ENCODE measurements around the gene SYT3. TPM values are rescaled to one million over a fixed set of nuclear protein-coding genes. Genes with fewer than 3 reads are reported as not detected.
A peak's percentile ranks its signal among the peaks of the same experiment; 100 is the strongest.

SYT3 gene
- total and polyA plus RNA-seq, 2 of the 8 experiments (the other 6 are each of a cell fraction or from before 2014, with no cell fraction given): 6.7 to 17.3 TPM

DNA sequence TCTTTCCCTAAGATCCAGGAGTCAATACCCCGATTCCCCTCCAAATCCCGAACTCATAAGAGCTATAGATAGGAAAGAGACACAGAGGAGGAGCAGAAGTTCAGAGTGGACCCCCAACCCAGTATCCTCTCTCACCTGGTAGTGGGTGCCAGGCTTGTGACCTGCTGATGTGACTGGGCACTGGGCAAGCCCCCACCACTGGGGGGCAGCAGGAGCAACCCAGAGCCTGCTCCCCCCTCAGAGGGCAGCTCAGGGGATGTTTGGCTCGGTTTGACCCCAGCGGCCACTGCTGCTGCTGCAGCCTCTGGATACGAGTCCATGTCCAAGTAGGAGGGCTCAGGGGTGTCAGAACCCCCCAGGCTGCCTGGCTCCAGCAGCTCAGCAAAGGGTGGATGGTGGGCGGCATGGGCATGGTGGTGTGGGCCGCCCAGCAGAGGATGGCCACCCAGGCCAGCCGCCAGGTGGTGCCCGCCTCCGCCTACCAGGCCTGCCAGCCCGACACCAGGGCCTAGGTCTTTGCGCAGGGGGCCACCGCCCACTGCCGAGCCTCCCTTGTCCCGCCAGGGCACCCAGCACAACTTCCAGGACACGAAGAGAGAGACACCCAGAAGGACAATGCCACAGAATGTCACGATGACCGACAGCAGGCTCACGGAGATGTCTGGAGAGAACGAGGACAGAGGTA, 7.4 kb downstream of the SYT3 start:
- Histone ChIP-seq H3K36me3 (ENCODE audit: control insufficient read depth in 2 of 4, insufficient read depth in 4 of 4, low read length in 3 of 4) (no peaks in the 10 kb centered on the region; a peak in 1 of 8 replicates), H3K4me1 (replicated peaks in 1 of 4; ENCODE audit: control insufficient read depth in 3 of 4, insufficient read depth in 4 of 4, low read length in 3 of 4) (0 out of 7 replicates have a peak, but pooled peaks cover 0 to 4% (median 0%) of the 10 kb centered on the region in 4 experiments), H2AK5ac (ENCODE audit: low read depth, low read length) (no peak overlapping the region), H3K23ac (ENCODE audit: insufficient read length) (no peak overlapping the region), H2BK5ac (ENCODE audit: low read depth, low read length) (no peak overlapping the region), H3K4me2 (ENCODE audit: insufficient read depth in 1 of 2, low read depth in 2 of 2, low read length in 2 of 2) (no peak overlapping the region), H3K14ac (ENCODE audit: insufficient read length) (no peak overlapping the region), H2BK120ac (replicated peaks; ENCODE audit: low read depth, low read length) (no peak overlapping the region), H3K79me1 (ENCODE audit: low read depth, low read length) (no peaks in the 10 kb centered on the region), H4K20me1 (replicated peaks in 1 of 2; ENCODE audit: control insufficient read depth in 1 of 2, insufficient read depth in 2 of 2, low read length in 2 of 2) (peaks cover 0 to 2% of the 10 kb centered on the region in 2 experiments), H4K91ac (replicated peaks; ENCODE audit: insufficient read length, low read length) (no peak overlapping the region), H3K56ac (replicated peaks; ENCODE audit: insufficient read length, low read depth, low read length) (no peak overlapping the region), H2BK15ac (ENCODE audit: low read length) (no peak overlapping the region), H3K9me3 (ENCODE audit: insufficient read depth in 2 of 2, low read depth in 1 of 2, low read length in 1 of 2) (peaks cover 18 to 20% of the 10 kb centered on the region in 2 experiments), H3K27me3 (replicated peaks in 1 of 4; ENCODE audit: control insufficient read depth in 3 of 4, extremely low read depth in 1 of 4, insufficient read depth in 3 of 4, low read length in 3 of 4) (no peaks in the 10 kb centered on the region), H2BK20ac (ENCODE audit: low read length) (no peak overlapping the region), H4K8ac (ENCODE audit: extremely low read depth, insufficient read depth, low read length) (no peak overlapping the region), H3K4me3 (ENCODE audit: extremely low read depth in 1 of 4, insufficient read depth in 2 of 4, low read depth in 3 of 4, low read length in 4 of 4) (no peak overlapping the region), H3K18ac (ENCODE audit: extremely low read depth, low read length) (no peak overlapping the region), H3K4ac (replicated peaks; ENCODE audit: insufficient read length, low read depth, low read length) (no peak overlapping the region), H2BK12ac (ENCODE audit: low read depth, low read length) (no peak overlapping the region), H3K23me2 (ENCODE audit: low read depth, low read length) (no peaks in the 10 kb centered on the region), H4K5ac (ENCODE audit: insufficient read length, low read depth, low read length) (no peak overlapping the region), H3K9ac (replicated peaks in 1 of 4; ENCODE audit: extremely low read depth in 1 of 4, low read depth in 3 of 4, low read length in 3 of 4) (no peak overlapping the region), H3K79me2 (ENCODE audit: control insufficient read depth in 1 of 2, insufficient read depth in 2 of 2, low read length in 2 of 2) (no peaks in the 10 kb centered on the region), H2AFZ (ENCODE audit: low read length) (no peak overlapping the region), H3K27ac (ENCODE audit: low read depth, low read length) (no peak overlapping the region)
- TF ChIP-seq CTCF (IDR thresholded peaks at IDR 0.05; ENCODE audit: control extremely low read depth in 1 of 3, insufficient read depth in 1 of 3, low read depth in 1 of 3, low read length in 3 of 3) (peak; percentile 33 to 64 (median 38)), RAD21 (IDR thresholded peaks at IDR 0.05 in 1 of 2, conservative IDR thresholded peaks at IDR 0.05 in 1 of 2; ENCODE audit: low read depth in 2 of 2, low read length in 2 of 2) (peak in 1 of 2 experiments; percentile 12; a peak in 2 of 4 replicates), POLR2A (IDR thresholded peaks at IDR 0.05; ENCODE audit: control extremely low read depth in 1 of 2, low read depth in 2 of 2, low read length in 2 of 2) (no peak)
- POLR2A ChIA-PET (ENCODE audit: partially characterized antibody): interaction anchor here (1.0 kb wide), 1 partner anchor 164 kb away, joined by 3 read pairs; no protein-coding TSS in a partner anchor
- WGBS, 2 experiments (ENCODE audit: extremely low coverage in 1 of 2, insufficient coverage in 1 of 2, insufficient read length in 1 of 2, insufficient replicate concordance in 2 of 2, low coverage in 1 of 2, low lambda C conversion rate in 2 of 2, missing lambda C conversion rate in 1 of 2): 86% methylated on average over 17 of the region's 20 CpGs; no CpG with 5 or more reads in 1 of the 2 experiments
- FAIRE-seq: no peak
- CTCF ChIA-PET (ENCODE audit: partially characterized antibody): interaction anchor here (0.7 to 0.9 kb wide), 2 partner anchors 73 to 95 kb away, joined by 3 read pairs; no protein-coding TSS in a partner anchor
- no peak for DNase-seq (ENCODE audit: low read depth in 1 of 2, low spot score in 2 of 2)

Measured in H1 (cell line).